Measurements from ENCODE around the gene EXOSC9.

- TF ChIP-seq ZNF274 (IDR thresholded peaks at IDR 0.05; ENCODE audit: low read depth, low read length) (no peak), SUZ12 (IDR thresholded peaks at IDR 0.05; ENCODE audit: extremely low read depth, insufficient read depth, insufficient read length) (no peak), YY1 (IDR thresholded peaks at IDR 0.05; ENCODE audit: insufficient read depth, insufficient read length) (no peak)
These were observed 41.7 kb downstream of the EXOSC9 start for GRCh38 chr4:121842862-121843261.

Measured in NT2/D1 (cell line).